A549 (cell line): ENCODE measurements around the gene KIF5C. TPM values are rescaled to one million over a fixed set of nuclear protein-coding genes. Genes with fewer than 3 reads are reported as not detected.

Source experiments
- ATAC-seq, 2 experiments: fragments of 200-7000 bp in 1 of 2; fragments of >200 bp in 1 of 2; cut with Nextera tagmentation in 1 of 2; cut with Tn5 transposase in 1 of 2; 3 replicates each; pipeline versions ENCODE4 v1.8.0 to v1.9.1; 2018 to 2020; ENCODE audit warnings: mild to moderate bottlenecking in 1 of 2, moderate library complexity in 1 of 2
- CTCF ChIA-PET: fragments of 300-600 bp; sonication (Branson Sonifier 250); formaldehyde crosslinking; extraction: SDS; loops from one replicate; lab custom pipeline; 2021; ENCODE audit warnings: antibody characterized with exemption, inconsistent platforms; lab: Yijun Ruan, JAX
- POLR2A ChIA-PET: fragments of 350-600 bp; formaldehyde crosslinking; extraction: SDS; loops from one replicate; lab custom pipeline; 2021; ENCODE audit warnings: antibody characterized with exemption, inconsistent platforms; lab: Yijun Ruan, JAX
- DNase-seq, 2 experiments: peaks; one replicate each; pipeline versions ENCODE4 v3.0.0 to v3.0.0-alpha.2; 2011 to 2016; ENCODE audit warnings: low read depth in 1 of 2, low spot score in 1 of 2
- FAIRE-seq: peaks from 2 replicates; lab custom pipeline; 2011; peaks lifted over from hg19 to GRCh38; lab: Jason Lieb, UNC
- H3K27ac ChIP-seq, 2 experiments: fragments of >200 bp; sonication (Bioruptor Twin); formaldehyde crosslinking; 3 replicates each; pipeline ENCODE4 v1.5.1; 2016 to 2017
- H3K4me1 ChIP-seq: fragments of >200 bp; sonication (Bioruptor Twin); formaldehyde crosslinking; 3 replicates; pipeline ENCODE4 v1.6.1; 2016
- H3K4me2 ChIP-seq: fragments of >200 bp; sonication (Bioruptor Twin); formaldehyde crosslinking; 3 replicates; pipeline ENCODE4 v1.6.1; 2016
- H3K4me3 ChIP-seq: fragments of >200 bp; sonication (Bioruptor Twin); formaldehyde crosslinking; 3 replicates; pipeline ENCODE4 v1.5.1; 2016
- H3K9me3 ChIP-seq: fragments of >200 bp; sonication (Bioruptor Twin); formaldehyde crosslinking; 3 replicates; pipeline ENCODE4 v1.6.1; 2016
- ATOH8 ChIP-seq: fragments of 250-450 bp; sonication (Bioruptor Pico); IDR thresholded peaks from 2 replicates; pipeline ENCODE4 v1.5.0; 2020; ENCODE audit warnings: low read depth, mild to moderate bottlenecking, moderate library complexity
- BHLHE40 ChIP-seq: IDR thresholded peaks from 2 replicates; pipeline ENCODE4 v1.6.1; 2012; ENCODE audit warnings: low read depth, low read length, inconsistent platforms
- CBX8 ChIP-seq: fragments of 200-600 bp; sonication (generic); IDR thresholded peaks from 2 replicates; pipeline ENCODE4 v1.6.1; 2016
- CHD4 ChIP-seq: fragments of 200-600 bp; sonication (generic); IDR thresholded peaks from 2 replicates; pipeline ENCODE4 v1.6.1; 2016; ENCODE audit warnings: antibody characterized with exemption, mild to moderate bottlenecking, borderline replicate concordance
- CTCF ChIP-seq: fragments of >200 bp; sonication (Bioruptor Twin); formaldehyde crosslinking; IDR thresholded peaks from 3 replicates; pipeline ENCODE4 v1.5.1; 2016
- E2F6 ChIP-seq: IDR thresholded peaks from 2 replicates; pipeline ENCODE4 v1.6.1; 2012; ENCODE audit warnings: low read depth, borderline replicate concordance
- EHF ChIP-seq: fragments of 250-450 bp; sonication (Bioruptor Pico); IDR thresholded peaks from 2 replicates; pipeline ENCODE4 v1.5.0; 2020; ENCODE audit warnings: mild to moderate bottlenecking
- ESRRA ChIP-seq: fragments of 150-350 bp; IDR thresholded peaks from 2 replicates; pipeline ENCODE4 v1.6.1; 2014; ENCODE audit warnings: mild to moderate bottlenecking, low read length, borderline replicate concordance
- FOSB ChIP-seq: fragments of 250-450 bp; sonication (Bioruptor Pico); IDR thresholded peaks from 2 replicates; pipeline ENCODE4 v1.5.0; 2020; ENCODE audit warnings: mild to moderate bottlenecking, moderate library complexity
- HDAC2 ChIP-seq: fragments of 200-600 bp; sonication (generic); IDR thresholded peaks from 2 replicates; pipeline ENCODE4 v1.6.1; 2016
- HES2 ChIP-seq: fragments of >200 bp; sonication (Bioruptor Twin); formaldehyde crosslinking; IDR thresholded peaks from 2 replicates; pipeline ENCODE4 v1.6.1; 2016
- HOXA7 ChIP-seq: fragments of 250-450 bp; sonication (Bioruptor Pico); IDR thresholded peaks from 2 replicates; pipeline ENCODE4 v1.5.0; 2020; ENCODE audit warnings: mild to moderate bottlenecking, moderate library complexity
- JUNB ChIP-seq: fragments of >200 bp; sonication (Bioruptor Twin); formaldehyde crosslinking; IDR thresholded peaks from 2 replicates; pipeline ENCODE4 v1.6.1; 2016
- MAZ ChIP-seq: fragments of 150-350 bp; IDR thresholded peaks from 2 replicates; pipeline ENCODE4 v1.6.1; 2014; ENCODE audit warnings: antibody characterized with exemption, low read depth, low read length, borderline replicate concordance
- MYC ChIP-seq: IDR thresholded peaks from 2 replicates; pipeline ENCODE4 v1.6.1; 2012; ENCODE audit warnings: mild to moderate bottlenecking, inconsistent platforms, low read length, improper control_type of control experiment, borderline replicate concordance
- NR3C1 ChIP-seq: fragments of >200 bp; sonication (Bioruptor Twin); formaldehyde crosslinking; IDR thresholded peaks from 3 replicates; pipeline ENCODE4 v1.6.1; 2017
- PHF8 ChIP-seq: fragments of 200-600 bp; sonication (generic); IDR thresholded peaks from 2 replicates; pipeline ENCODE4 v1.6.1; 2016; ENCODE audit warnings: low read depth, mild to moderate bottlenecking, antibody characterized with exemption, moderate library complexity, borderline replicate concordance
- POLR2A ChIP-seq: IDR thresholded peaks from 2 replicates; pipeline ENCODE4 v1.6.1; 2012; ENCODE audit warnings: mild to moderate bottlenecking, low read length
- RARB ChIP-seq: fragments of 250-450 bp; sonication (Bioruptor Pico); IDR thresholded peaks from 2 replicates; pipeline ENCODE4 v1.8.0; 2021; ENCODE audit warnings: mild to moderate bottlenecking, moderate library complexity
- SREBF2 ChIP-seq: fragments of 450-650 bp; IDR thresholded peaks from 2 replicates; pipeline ENCODE4 v1.6.1; 2014; ENCODE audit warnings: mild to moderate bottlenecking, moderate library complexity
- WGBS: methylation state at CpG from one replicate; pipeline ENCODE4 v1.1.6; 2017; ENCODE audit errors: missing lambda C conversion rate; 5-methylcytosine and 5-hydroxymethylcytosine counted together
- polyA plus RNA-seq, 4 experiments: library from polyadenylated mRNA; depleted of rRNA in 3 of 4; stranded (reverse); fragments of >200 nt; fragmentation: RNase III in 1 of 4; extraction: RNeasy Plus Mini Kit Qiagen cat#74134 plus additional on column Dnase treatment in 1 of 4; gene quantifications; 2 replicates in 3 of 4; 3 replicates in 1 of 4; pipeline ENCODE4 v1.2.3, GENCODE V29; 2011 to 2017

The KIF5C gene
- polyA plus RNA-seq, 2 of the 4 experiments (the other 2 are of a cell fraction): 0.27 to 0.30 TPM

GRCh38 chr2:148922062-148922461, 47.0 kb downstream of the KIF5C start:
- DNase-seq: no peak
- no peak overlapping the region for H3K27ac ChIP-seq
- no peak overlapping the region for H3K4me2 ChIP-seq
- CTCF ChIA-PET: no interaction called here
- WGBS: 36% methylated on average over 5 of the region's 5 CpGs
- H3K9me3 ChIP-seq: peaks cover 17% of the 10 kb centered on the region; the same call in 2 of the 3 replicates
- FAIRE-seq: no peak
- TF ChIP-seq NR3C1 (no peak), RARB (CRISPR knock-in tag) (no peak), CBX8 (no peak), MAZ (no peak)
- TF ChIP-seq, all 56 proteins: peak for 0
- POLR2A ChIA-PET: no interaction called here
- Histone ChIP-seq H3K4me1 (no peaks in the 10 kb centered on the region), H3K4me3 (no peak overlapping the region)
- ATAC-seq: no peak

- Histone ChIP-seq H3K27ac (no peak overlapping the region), H3K4me3 (no peak overlapping the region), H3K9me3 (peaks cover 13% of the 10 kb centered on the region; the same call in 2 of the 3 replicates), H3K4me2 (no peak overlapping the region), H3K4me1 (no peaks in the 10 kb centered on the region)
- TF ChIP-seq PHF8 (no peak), HDAC2 (no peak)
- CTCF ChIA-PET: interaction anchor here (1.5 kb wide), 1 partner anchor 15 kb away, joined by 4 read pairs; no protein-coding TSS in a partner anchor
- 18% methylated on average over 3 of the region's 3 CpGs for WGBS
- DNase-seq (no peak), FAIRE-seq (no peak), ATAC-seq (no peak)
- POLR2A ChIA-PET: no interaction called here
Measured at GRCh38 chr2:148922776-148923475, 47.9 kb downstream of the KIF5C start.

- TF ChIP-seq CTCF (no peak), EHF (CRISPR knock-in tag) (no peak), E2F6 (no peak), MYC (no peak), BHLHE40 (no peak), POLR2A (no peak), HOXA7 (CRISPR knock-in tag) (no peak), FOSB (CRISPR knock-in tag) (no peak), CHD4 (no peak), SREBF2 (no peak), ESRRA (no peak), HES2 (no peak), ATOH8 (CRISPR knock-in tag) (no peak), JUNB (no peak)
- TF ChIP-seq, all 56 proteins: peak for 0
- no peak overlapping the region for H3K4me2 ChIP-seq
- H3K4me3 ChIP-seq: no peak overlapping the region
- no peaks in the 10 kb centered on the region for H3K9me3 ChIP-seq
- FAIRE-seq (no peak), DNase-seq (no peak), ATAC-seq (no peak)
- H3K27ac ChIP-seq: no peak overlapping the region
- 36% methylated on average over 4 of the region's 4 CpGs for WGBS
- POLR2A ChIA-PET: no interaction called here
- H3K4me1 ChIP-seq: no peaks in the 10 kb centered on the region
- CTCF ChIA-PET: no interaction called here
Measured at GRCh38 chr2:148924514-148925178, 49.6 kb downstream of the KIF5C start.
